Kidney epithelial cell (primary cell): ENCODE results near the gene HMGB1. TPM values are rescaled to one million over a fixed set of nuclear protein-coding genes. Genes with fewer than 3 reads are reported as not detected.

ENCODE experiments used
- DNase-seq: peaks from one replicate; pipeline ENCODE4 v3.0.0-alpha.2; 2010; ENCODE audit warnings: low read depth
- H3K27me3 ChIP-seq: 2 replicates; pipeline ENCODE4 v1.6.0; 2011; ENCODE audit warnings: low read length; ENCODE audit not compliant: control insufficient read depth, insufficient read depth
- H3K36me3 ChIP-seq: 2 replicates; pipeline ENCODE4 v1.5.1; 2011; ENCODE audit warnings: low read length; ENCODE audit not compliant: control insufficient read depth, insufficient read depth
- H3K4me3 ChIP-seq: 2 replicates; pipeline ENCODE4 v1.5.1; 2011; ENCODE audit warnings: low read depth, mild to moderate bottlenecking, control low read depth, low read length
- CTCF ChIP-seq: IDR thresholded peaks from 2 replicates; pipeline ENCODE4 v1.5.1; 2011; ENCODE audit warnings: mild to moderate bottlenecking, moderate library complexity, low read length, control low read depth, inconsistent platforms; ENCODE audit not compliant: insufficient read depth, poor library complexity, severe bottlenecking
- total RNA-seq: library from RNA; depleted of rRNA; stranded (reverse); fragments of >200 nt; gene quantifications from 2 replicates; pipeline ENCODE4 v1.2.3, GENCODE V29; 2015

Gene HMGB1
- total RNA-seq, 1 donor from 2014 or later: 448 TPM

GRCh38 chr13:30442926-30443325, 22.8 kb downstream of the HMGB1 start:
- Histone ChIP-seq H3K27me3 (no peaks in the 10 kb centered on the region), H3K4me3 (no peak overlapping the region), H3K36me3 (no peaks in the 10 kb centered on the region)
- no peak for DNase-seq
- no peak for TF ChIP-seq CTCF

GRCh38 chr13:30440910-30441703, 24.6 kb downstream of the HMGB1 start:
- no peak overlapping the region for H3K4me3 ChIP-seq
- TF ChIP-seq CTCF: no peak
- DNase-seq: no peak
- no peaks in the 10 kb centered on the region for H3K27me3 ChIP-seq
- H3K36me3 ChIP-seq: no peaks in the 10 kb centered on the region

GRCh38 chr13:30438286-30438685, 27.4 kb downstream of the HMGB1 start:
- Histone ChIP-seq H3K36me3 (no peaks in the 10 kb centered on the region), H3K4me3 (no peak overlapping the region), H3K27me3 (no peaks in the 10 kb centered on the region)
- DNase-seq: no peak
- TF ChIP-seq CTCF: no peak

GRCh38 chr13:30437177-30437576, 28.6 kb downstream of the HMGB1 start:
- DNase-seq: no peak
- Histone ChIP-seq H3K27me3 (no peaks in the 10 kb centered on the region), H3K36me3 (no peaks in the 10 kb centered on the region), H3K4me3 (no peak overlapping the region)
- no peak for TF ChIP-seq CTCF

- TF ChIP-seq CTCF: no peak
- DNase-seq: no peak
- Histone ChIP-seq H3K36me3 (no peaks in the 10 kb centered on the region), H3K27me3 (no peaks in the 10 kb centered on the region), H3K4me3 (no peak overlapping the region)
These were observed 29.8 kb downstream of the HMGB1 start for GRCh38 chr13:30435911-30436451.
